Endometrium (tissue), 2 donors: ENCODE data around the gene NAA50.
A peak's percentile ranks its signal among the peaks of the same experiment; 100 is the strongest.

Experiments
- FAIRE-seq: peaks from 2 replicates; lab custom pipeline; 2012; peaks lifted over from hg19 to GRCh38; lab: Jason Lieb, UNC
- donor health status: control.
- donor health status: control.

The NAA50 gene

DNA sequence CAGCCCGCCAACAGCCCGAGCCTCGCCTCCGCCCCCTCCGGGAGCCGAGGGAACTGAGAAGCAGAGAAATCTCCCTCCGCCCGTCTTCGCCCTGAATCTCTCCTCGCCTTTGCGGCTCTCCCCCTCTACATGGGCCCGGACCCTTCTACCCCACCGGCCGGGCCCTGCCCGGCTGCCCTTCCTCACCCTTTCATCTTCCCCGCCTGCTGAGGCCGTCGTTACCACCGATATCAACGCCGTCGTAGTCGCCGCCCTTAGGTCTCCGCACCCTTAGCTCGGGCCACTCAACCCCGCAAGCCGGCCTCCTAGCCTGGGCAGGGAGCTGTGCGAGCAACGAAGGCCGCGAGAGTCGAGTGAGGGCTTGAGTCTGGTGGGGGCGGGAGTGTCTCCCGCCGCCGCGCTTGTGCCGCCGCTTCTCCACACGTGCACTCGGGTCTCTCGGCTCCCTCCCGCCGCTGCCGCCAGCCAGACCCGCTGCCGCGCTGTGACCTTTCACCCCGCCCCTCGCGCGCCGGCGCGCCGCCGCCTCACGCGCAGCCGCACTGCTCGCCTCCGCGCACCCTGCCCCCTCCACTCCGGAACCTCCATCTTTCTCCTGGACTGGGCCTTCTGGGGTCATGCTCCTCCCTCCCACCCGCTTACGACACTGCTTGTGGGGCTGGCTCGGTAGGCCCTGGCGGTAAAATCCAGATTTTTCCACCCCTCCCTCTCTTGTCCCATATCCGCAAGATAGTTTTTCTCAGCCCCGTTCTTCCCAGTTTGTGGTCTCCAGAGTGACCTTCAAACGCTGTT, at the start of gene NAA50:
TSS of gene NAA50 (minus strand) at position 494 of the 792 bp plus-strand sequence. CDS start at position 194, 300 bp downstream.
- no peak for FAIRE-seq

GRCh38 chr3:113795693-113796092, 49.6 kb upstream of the NAA50 start:
- FAIRE-seq, result peak; percentile 4

- FAIRE-seq, result no peak
Measured at GRCh38 chr3:113794526-113794925, 48.5 kb upstream of the NAA50 start.

- FAIRE-seq, result no peak
Measured at GRCh38 chr3:113791381-113791780, 45.3 kb upstream of the NAA50 start.

GRCh38 chr3:113783980-113784379, 37.9 kb upstream of the NAA50 start:
- FAIRE-seq, result no peak

DNA sequence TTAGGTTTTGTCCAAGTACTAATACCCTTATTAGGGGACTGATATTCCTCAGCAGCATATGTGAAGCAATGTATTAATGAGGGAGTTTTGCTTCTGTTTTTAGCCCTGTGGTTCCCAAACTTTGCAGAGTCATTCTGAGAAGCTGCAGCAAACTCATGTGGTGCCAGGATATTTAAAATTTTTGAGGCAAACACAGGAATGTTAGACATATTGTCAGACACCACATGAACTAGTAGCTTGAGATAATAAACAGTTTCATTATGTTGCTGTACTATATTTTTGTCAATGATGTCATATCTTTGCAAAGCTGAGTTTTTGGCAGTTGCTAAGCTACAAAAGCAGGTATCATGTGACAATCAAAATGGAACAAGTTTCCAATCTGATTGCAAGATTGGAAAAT, 37.4 kb upstream of the NAA50 start:
- no peak for FAIRE-seq

DNA sequence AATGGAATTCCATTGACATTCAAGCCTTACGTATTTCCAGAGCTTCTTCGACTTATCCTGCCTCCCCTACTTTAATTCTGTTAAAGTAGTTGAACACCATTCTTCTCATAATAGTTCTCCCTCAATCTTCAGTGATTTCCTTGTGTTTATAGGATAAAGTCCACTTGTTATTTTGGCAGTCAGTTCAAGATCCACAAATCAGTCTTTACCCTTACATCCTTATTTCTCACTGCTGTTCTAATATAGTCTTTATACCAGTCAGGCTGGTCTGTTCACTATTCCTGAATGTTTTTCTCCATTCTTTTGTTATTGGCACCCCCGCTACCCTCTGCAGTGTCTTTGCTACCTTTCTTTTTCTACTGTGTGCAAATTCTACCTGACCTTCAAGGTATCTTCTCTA, 30.5 kb upstream of the NAA50 start:
- FAIRE-seq, result no peak

DNA sequence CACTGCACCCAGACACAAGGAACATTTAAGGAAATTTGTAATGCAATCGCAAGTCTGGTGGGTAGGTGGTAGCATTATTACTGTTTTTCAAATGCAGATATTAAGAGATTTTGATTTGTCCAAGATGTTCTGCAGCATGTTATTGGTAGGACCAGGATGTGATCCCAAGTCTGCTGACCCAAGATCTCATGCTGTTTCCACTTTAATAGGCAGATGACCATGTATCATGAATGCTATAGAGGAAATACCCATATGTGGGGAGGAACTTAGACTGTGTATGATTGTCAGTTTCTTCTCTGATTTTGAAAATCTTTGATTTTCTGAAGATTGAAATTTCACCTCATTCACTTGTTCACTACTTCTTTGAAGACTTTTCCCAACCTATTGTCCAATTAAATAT, 29.5 kb upstream of the NAA50 start:
- no peak for FAIRE-seq

GRCh38 chr3:113773381-113773780, 27.3 kb upstream of the NAA50 start:
- no peak for FAIRE-seq

DNA sequence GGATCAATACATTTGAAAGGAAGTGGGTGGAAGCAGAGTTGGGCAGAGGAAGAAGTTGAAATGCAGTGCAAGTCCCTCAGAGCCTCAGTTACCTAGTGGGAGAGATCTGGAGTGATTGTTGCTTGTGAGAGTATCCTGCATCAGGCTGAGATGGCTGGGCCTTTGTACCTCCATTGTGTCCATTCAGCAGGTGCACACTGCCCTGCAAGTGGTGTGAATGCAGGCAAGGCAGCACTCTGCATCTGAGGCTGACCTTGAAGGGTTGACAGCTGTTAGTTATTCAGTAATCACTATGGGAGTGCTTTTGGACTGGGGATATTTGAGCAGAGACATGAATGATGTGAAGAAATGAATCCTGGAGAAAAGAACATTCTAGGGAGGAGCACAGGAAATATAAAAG, 25.9 kb upstream of the NAA50 start:
- FAIRE-seq, result no peak

DNA sequence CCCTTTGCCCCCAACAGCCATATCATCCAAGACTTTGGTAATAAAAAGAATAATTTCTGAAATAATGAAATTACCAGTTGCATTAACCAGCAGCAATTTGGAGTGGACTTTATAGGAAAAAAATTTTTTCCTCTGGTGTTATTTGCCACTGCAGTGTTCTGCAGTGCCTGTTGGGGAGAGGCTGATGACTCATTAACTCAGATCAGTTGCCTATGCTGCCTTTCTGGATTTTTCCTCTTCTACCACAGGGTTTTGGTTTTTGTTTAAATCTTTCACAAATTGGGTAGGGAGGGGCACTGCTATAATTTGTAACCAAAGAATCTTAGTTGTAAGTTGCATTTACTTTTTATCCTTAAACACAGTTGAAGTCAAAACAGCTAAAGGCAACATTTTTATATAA, 23.5 kb upstream of the NAA50 start:
- FAIRE-seq, result no peak

DNA sequence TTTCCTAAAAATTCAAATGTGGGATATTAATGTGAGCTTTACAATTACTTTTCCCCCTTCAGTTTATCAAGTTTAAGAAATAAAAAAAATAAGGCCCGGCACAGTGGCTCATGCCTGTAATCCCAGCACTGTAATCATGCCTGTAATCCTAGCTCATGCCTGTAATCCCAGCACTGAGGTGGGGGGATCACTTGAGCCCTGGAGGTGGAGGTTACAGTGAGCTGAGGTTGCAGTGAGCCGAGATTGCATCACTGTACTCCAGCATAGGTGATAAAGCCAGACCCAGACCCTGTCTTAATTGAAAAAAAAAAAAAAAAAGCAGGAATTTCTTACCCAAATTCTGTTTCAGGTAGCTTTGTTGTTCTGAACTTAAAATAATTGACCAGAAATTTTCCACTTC, 18.6 kb upstream of the NAA50 start:
- no peak for FAIRE-seq

- no peak for FAIRE-seq
Measured at GRCh38 chr3:113758389-113759024, 12.5 kb upstream of the NAA50 start.

DNA sequence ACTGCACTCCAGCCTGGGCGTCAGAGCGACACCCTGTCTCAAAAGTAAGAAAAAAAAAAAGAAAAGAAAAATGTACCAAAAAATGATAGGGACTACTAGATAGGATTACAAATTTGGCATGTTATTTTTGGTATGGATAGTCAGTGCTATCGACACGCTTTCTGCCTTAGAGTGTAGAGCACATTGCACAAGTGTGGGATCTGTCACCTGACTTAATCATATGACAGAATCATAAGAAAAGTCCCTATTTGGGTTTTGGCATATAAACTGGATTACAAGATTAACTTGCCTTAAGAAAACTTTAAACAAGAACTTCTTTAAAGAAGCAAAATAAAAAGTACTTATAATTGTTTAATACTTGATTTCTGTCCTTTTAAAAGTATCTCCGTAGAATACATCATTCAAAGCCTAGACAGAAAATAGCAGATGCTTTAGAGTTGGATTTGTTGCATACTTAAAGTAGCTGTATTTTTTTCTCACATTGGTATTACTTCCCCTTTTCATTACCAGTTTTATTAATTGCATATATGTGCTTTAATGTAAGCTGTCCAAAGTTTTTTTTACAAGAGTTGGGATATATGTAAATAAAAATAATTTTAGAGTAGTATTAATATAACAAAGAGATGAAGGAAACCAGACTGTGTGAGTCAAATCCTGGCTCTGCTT, 8.6 kb upstream of the NAA50 start:
- no peak for FAIRE-seq

GRCh38 chr3:113753376-113753985, 7.4 kb upstream of the NAA50 start:
- no peak for FAIRE-seq

DNA sequence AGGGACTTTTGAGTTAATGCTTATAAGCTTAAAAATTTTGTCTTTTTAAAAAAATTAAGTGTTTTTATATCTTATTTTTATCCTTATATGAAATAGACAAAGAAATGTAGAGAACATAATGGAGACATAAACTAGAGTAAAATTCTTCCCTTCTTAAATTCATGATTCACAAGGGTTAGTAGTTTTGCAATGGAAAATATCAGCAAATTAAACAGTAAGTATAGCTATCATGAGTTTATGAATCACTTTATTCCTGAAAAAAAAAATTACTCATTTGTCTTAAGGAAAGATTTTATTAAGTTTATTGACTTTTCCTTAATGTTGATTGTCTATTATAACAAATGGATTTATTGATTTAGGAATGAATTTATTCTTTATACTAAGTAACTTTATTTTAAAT, 5.1 kb upstream of the NAA50 start:
- FAIRE-seq, result peak; percentile 74

GRCh38 chr3:113747283-113748046, 1.4 kb upstream of the NAA50 start:
- no peak for FAIRE-seq

GRCh38 chr3:113746548-113747282, 666 bp upstream of the NAA50 start, which contains the start of gene ATP6V1A:
Gene ATP6V1A (plus strand): TSS chr3:113747035. CDS start chr3:113778754, 31,719 bp downstream.
- FAIRE-seq, result peak; percentile 90

DNA sequence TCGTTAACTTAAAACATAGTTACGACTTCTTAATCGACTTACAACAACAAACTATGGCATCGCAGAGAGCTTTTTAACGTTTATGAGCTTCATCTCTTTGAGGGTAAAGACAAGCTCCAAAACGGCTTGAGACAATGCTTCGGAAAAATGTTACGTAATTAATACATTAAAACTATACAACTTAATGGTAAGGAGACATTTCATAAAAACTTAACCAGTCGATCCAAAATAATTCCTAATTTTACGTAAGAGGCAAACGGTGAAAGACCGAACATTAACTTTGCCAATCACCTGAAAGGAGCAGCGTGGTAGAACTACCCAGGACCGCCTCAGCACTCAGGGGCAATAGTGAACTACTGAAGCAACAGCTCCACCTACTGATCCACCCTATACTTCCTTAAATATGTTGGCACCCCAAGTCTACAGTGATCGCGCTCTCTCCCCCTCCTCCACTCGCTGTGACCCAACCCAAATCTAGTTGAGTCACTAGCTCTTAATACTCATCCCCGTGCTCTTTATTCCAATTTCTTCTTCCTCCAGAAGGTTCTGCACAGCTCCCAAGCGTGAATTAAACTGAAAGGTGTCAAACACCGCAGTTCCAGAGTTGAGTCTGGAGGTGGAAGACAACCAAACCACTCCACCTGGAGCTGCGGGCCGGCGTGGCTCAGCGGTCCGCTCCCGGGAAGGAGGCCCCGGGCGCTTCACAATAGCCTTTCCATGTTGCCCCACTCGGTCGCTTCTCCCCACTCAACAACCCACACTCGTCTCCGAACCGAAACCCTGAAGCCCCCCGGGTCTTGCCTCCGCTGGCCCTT, 901 bp downstream of the NAA50 start:
- FAIRE-seq, result peak; percentile 75

DNA sequence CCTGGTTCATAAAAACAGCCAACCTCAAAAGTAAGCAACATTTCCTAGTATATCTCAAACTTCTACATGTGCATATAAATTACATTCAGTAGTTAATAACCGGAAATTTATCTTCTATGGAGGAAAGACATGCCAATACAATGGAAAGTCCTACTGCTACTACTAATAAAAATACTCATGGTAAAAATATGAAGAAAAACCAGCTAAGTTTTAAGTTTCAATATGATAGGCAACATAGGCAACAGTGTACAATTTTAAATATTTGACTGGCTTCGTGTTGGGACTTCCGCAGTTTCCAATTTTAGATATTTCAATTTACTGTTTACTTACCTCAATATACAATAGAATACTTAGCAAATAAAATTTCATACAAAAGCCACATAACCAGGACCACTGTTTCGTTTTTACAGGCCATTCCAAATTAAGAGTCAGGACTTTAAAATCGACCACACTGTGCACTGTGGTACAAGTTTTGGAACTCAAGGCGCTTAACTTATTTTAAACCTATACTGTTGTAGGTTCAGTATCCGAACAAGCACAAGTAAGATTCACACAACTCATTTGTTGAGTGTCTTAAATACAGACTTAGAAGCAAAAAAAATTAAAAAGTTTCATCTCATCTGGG, 2.9 kb downstream of the NAA50 start:
- FAIRE-seq, result no peak
